H1 (cell line): ENCODE results near the gene CTAG1A. TPM values are rescaled to one million over a fixed set of nuclear protein-coding genes. Genes with fewer than 3 reads are reported as not detected.

Experiments
- CHD7 ChIP-seq: fragments of 300-600 bp; sonication (generic); IDR thresholded peaks from 2 replicates; pipeline ENCODE4 v1.7.1; 2012; ENCODE audit warnings: low read length, moderate library complexity, mild to moderate bottlenecking, inconsistent platforms; ENCODE audit not compliant: insufficient replicate concordance
- E2F6 ChIP-seq: IDR thresholded peaks from 2 replicates; pipeline ENCODE4 v1.6.1; 2012; ENCODE audit warnings: inconsistent platforms
- MAFK ChIP-seq: IDR thresholded peaks from 2 replicates; pipeline ENCODE4 v1.6.1; 2012; ENCODE audit warnings: low read depth, mild to moderate bottlenecking, improper control_type of control experiment, low read length
- POLR2AphosphoS5 ChIP-seq: IDR thresholded peaks from 2 replicates; pipeline ENCODE4 v1.6.1; 2011; ENCODE audit warnings: low read depth, low read length
- SRF ChIP-seq: IDR thresholded peaks from 2 replicates; pipeline ENCODE4 v1.6.1; 2011; ENCODE audit warnings: mild to moderate bottlenecking, low read depth, low read length, moderate library complexity
- TAF7 ChIP-seq: optimal IDR thresholded peaks from 2 replicates; pipeline ENCODE3; 2011; ENCODE audit warnings: low read depth, mild to moderate bottlenecking, inconsistent platforms, low read length, moderate library complexity, borderline replicate concordance
- polyA plus RNA-seq, 7 experiments: library from polyadenylated mRNA; depleted of rRNA in 3 of 7; stranded (reverse) in 5 of 7; unstranded in 2 of 7; fragments of >200 nt in 5 of 7; fragments of 200-250 nt in 2 of 7; gene quantifications; 1 replicate in 5 of 7; 2 replicates in 1 of 7; 4 replicates in 1 of 7; pipeline versions ENCODE4 v1.2.1 to v1.2.3, GENCODE V29; 2011 to 2013; ENCODE audit warnings: missing spikeins in 2 of 7, mixed read lengths in 2 of 7
- total RNA-seq: library from RNA; stranded (reverse); fragmentation: NEBNext Ultra II Directional; extraction: Animal tissue kit (Norgen Biotek cat#: 25700); gene quantifications from 2 replicates; pipeline ENCODE4 v1.2.1, GENCODE V29; 2021

The CTAG1A gene
- total and polyA plus RNA-seq, 2 of the 8 experiments (the other 6 are each of a cell fraction or from before 2014, with no cell fraction given), result not detected

GRCh38 chrX:154549766-154550165 is 35.2 kb upstream of the CTAG1A start (continued):
- TF ChIP-seq CHD7 (no peak), POLR2AphosphoS5 (no peak), TAF7 (no peak), E2F6 (no peak), MAFK (no peak), SRF (no peak)
